SK-N-MC (cell line): ENCODE data around the gene NLRP5.

Experiments
- EZH2 ChIP-seq: fragments of 200-600 bp; sonication (generic); IDR thresholded peaks from one replicate; pipeline ENCODE4 v1.6.1; 2017; ENCODE audit warnings: antibody characterized with exemption
- POLR2AphosphoS5 ChIP-seq: IDR thresholded peaks from 2 replicates; pipeline ENCODE4 v1.6.1; 2012; ENCODE audit warnings: mild to moderate bottlenecking, low read depth, low read length, borderline replicate concordance

GRCh38 chr19:56101095-56101494 lies 114.5 kb downstream of the NLRP5 start:
- TF ChIP-seq EZH2 (no peak), POLR2AphosphoS5 (no peak)
